GM12878 (cell line): ENCODE measurements around the gene SLC43A3. TPM values are rescaled to one million over a fixed set of nuclear protein-coding genes. Genes with fewer than 3 reads are reported as not detected.
A peak's percentile ranks its signal among the peaks of the same experiment; 100 is the strongest.

Experiments
- ATAC-seq: fragments of 200-7000 bp; cut with Tn5 transposase; 3 replicates; pipeline ENCODE4 v1.9.1; 2020; ENCODE audit warnings: mild to moderate bottlenecking, moderate library complexity
- BruUV-seq: library from RNA; stranded (reverse); fragments of 400-500 nt; replicated peaks from 2 replicates; lab custom pipeline; 2021; lab: Mats Ljungman, UMichigan
- CTCF ChIA-PET: fragments of 300-600 bp; sonication (Branson Sonifier 250); formaldehyde crosslinking; extraction: SDS; loops from one replicate; lab custom pipeline; 2021; ENCODE audit warnings: inconsistent platforms; lab: Yijun Ruan, JAX
- POLR2A ChIA-PET: fragments of 350-600 bp; formaldehyde crosslinking; extraction: SDS; loops from one replicate; lab custom pipeline; 2021; ENCODE audit warnings: inconsistent platforms; lab: Charles Lee
- RAD21 ChIA-PET: fragments of 300-600 bp; sonication (Branson Sonifier 250); formaldehyde crosslinking; loops from one replicate; lab custom pipeline; 2023; ENCODE audit warnings: antibody characterized with exemption; ENCODE audit not compliant: unreplicated experiment; lab: Charles Lee
- SMC1A ChIA-PET: fragments of 300-600 bp; sonication (Branson Sonifier 250); formaldehyde crosslinking; loops from one replicate; lab custom pipeline; 2023; ENCODE audit not compliant: unreplicated experiment, uncharacterized antibody; lab: Charles Lee
- DNase-seq: peaks from one replicate; pipeline ENCODE4 v3.0.0-alpha.2; 2011; ENCODE audit warnings: low read depth, low spot score
- FAIRE-seq: peaks from 3 replicates; lab custom pipeline; 2011; peaks lifted over from hg19 to GRCh38; lab: Jason Lieb, UNC
- H2AFZ ChIP-seq: 2 replicates; pipeline ENCODE4 v1.6.0; 2011; ENCODE audit warnings: low read depth, low read length, control low read depth; ENCODE audit not compliant: control insufficient read depth
- H3K27ac ChIP-seq: 2 replicates; pipeline ENCODE4 v1.5.1; 2011; ENCODE audit warnings: control low read depth; ENCODE audit not compliant: control insufficient read depth, insufficient read depth
- H3K27me3 ChIP-seq, 2 experiments: replicated peaks in 1 of 2; 2 replicates each; pipeline versions ENCODE4 v1.6.0 to v1.6.1; 2011; ENCODE audit warnings: low read length in 1 of 2; ENCODE audit not compliant: control insufficient read depth in 2 of 2, insufficient read depth in 2 of 2
- H3K36me3 ChIP-seq, 2 experiments: 2 replicates each; pipeline ENCODE4 v1.5.1; 2011; ENCODE audit warnings: low read length in 1 of 2; ENCODE audit not compliant: control insufficient read depth in 2 of 2, insufficient read depth in 2 of 2
- H3K4me1 ChIP-seq: 2 replicates; pipeline ENCODE4 v1.6.1; 2011; ENCODE audit warnings: mild to moderate bottlenecking, low read length, moderate library complexity, mixed read lengths; ENCODE audit not compliant: control insufficient read depth, insufficient read depth
- H3K4me2 ChIP-seq: 2 replicates; pipeline ENCODE4 v1.6.0; 2011; ENCODE audit warnings: control low read depth; ENCODE audit not compliant: control insufficient read depth, insufficient read depth
- H3K4me3 ChIP-seq: fragments of 200-600 bp; sonication (generic); 2 replicates; pipeline ENCODE4 v1.5.1; 2016
- H3K79me2 ChIP-seq: 2 replicates; pipeline ENCODE4 v1.6.0; 2011; ENCODE audit warnings: low read length; ENCODE audit not compliant: control insufficient read depth, insufficient read depth
- H3K9ac ChIP-seq: 2 replicates; pipeline ENCODE4 v1.8.0; 2011; ENCODE audit warnings: low read length, control low read depth, mixed read lengths; ENCODE audit not compliant: control insufficient read depth, insufficient read depth
- H3K9me3 ChIP-seq: replicated peaks from 3 replicates; pipeline ENCODE4 v1.5.1; 2011; ENCODE audit warnings: mild to moderate bottlenecking, low read length; ENCODE audit not compliant: control insufficient read depth, insufficient read depth
- H4K20me1 ChIP-seq: 2 replicates; pipeline ENCODE4 v1.6.0; 2011; ENCODE audit not compliant: control insufficient read depth, insufficient read depth
- KAT2A ChIP-seq: conservative IDR thresholded peaks from 2 replicates; pipeline ENCODE4 v1.6.1; 2011; ENCODE audit warnings: low read depth, low read length; ENCODE audit not compliant: control insufficient read depth
- WGBS: methylation state at CpG from one replicate; pipeline ENCODE4 v1.1.6; 2016; ENCODE audit warnings: low lambda C conversion rate; ENCODE audit not compliant: insufficient replicate concordance, insufficient coverage; ENCODE audit errors: missing lambda C conversion rate; 5-methylcytosine and 5-hydroxymethylcytosine counted together
- in situ Hi-C: fragments of 300-500 bp; cut with MboI; formaldehyde crosslinking; loops from 9 replicates; pipeline ENCODE4 v1.14.3; 2018; ENCODE audit warnings: mixed read lengths
- intact Hi-C: fragments of 100-400 bp; cut with micrococcal nuclease; formaldehyde crosslinking; loops from one replicate; pipeline ENCODE4 v1.14.2; 2022; ENCODE audit not compliant: unreplicated experiment
- polyA plus RNA-seq, 11 experiments: library from polyadenylated mRNA; depleted of rRNA in 4 of 11; unstranded in 6 of 11; stranded (reverse) in 5 of 11; fragments of >200 nt; fragmentation: Nextera tagmentation in 4 of 11; fragmentation: Illumina TruSeq in 1 of 11; extraction: Ambion mirVana in 4 of 11; extraction: Trizol in 1 of 11; gene quantifications; 1 replicate in 1 of 11; 2 replicates in 10 of 11; pipeline versions ENCODE4 v1.2.1 to v1.2.3, GENCODE V29; 2011 to 2016; ENCODE audit warnings: inconsistent platforms in 2 of 11, missing spikeins in 2 of 11, low read depth in 1 of 11
- total RNA-seq, 4 experiments: library from RNA; depleted of rRNA in 3 of 4; stranded (reverse); fragments of >200 nt in 3 of 4; fragmentation: Illumina TruSeq in 1 of 4; extraction: Trizol in 1 of 4; gene quantifications; 2 replicates each; pipeline versions ENCODE4 v1.2.1 to v1.2.3, GENCODE V29; 2013 to 2021
- TF ChIP-seq, protein P1 (sequence below): IDR thresholded peaks from 2 replicates; pipeline ENCODE4 v1.6.1; 2012; ENCODE audit warnings: mild to moderate bottlenecking, low read depth, low read length

SLC43A3 gene
- total and polyA plus RNA-seq, 10 of the 15 experiments (the other 5 are each of a cell fraction or from before 2014, with no cell fraction given) = 37.5 to 237 (median 132) TPM

DNA sequence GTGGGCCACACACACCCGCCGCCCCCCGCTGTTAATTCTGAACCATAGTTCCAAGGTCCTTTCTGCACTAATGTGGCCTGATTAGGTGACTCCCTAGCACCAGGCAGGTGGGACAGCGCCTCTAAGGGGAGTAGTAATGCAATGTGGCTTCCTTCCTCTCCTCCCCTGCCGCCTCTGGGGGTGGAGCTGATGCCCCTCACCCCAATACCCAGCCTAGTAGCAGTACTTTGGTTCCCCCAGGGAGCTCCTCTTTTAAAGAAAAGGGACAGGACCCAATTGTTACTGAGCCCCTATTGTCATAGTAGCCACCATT is 47.8 kb upstream of the SLC43A3 start:
- Histone ChIP-seq H3K27ac (no peak overlapping the region), H3K9me3 (no peaks in the 10 kb centered on the region), H4K20me1 (no peaks in the 10 kb centered on the region), H2AFZ (no peak overlapping the region), H3K4me2 (peak overlapping the region; percentile 66), H3K79me2 (no peaks in the 10 kb centered on the region), H3K27me3 (no peaks in the 10 kb centered on the region)
- intact Hi-C loops (loop anchor here (5.0 kb wide), 1 partner anchor 47 kb away; the partner anchor contains the start of gene SLC43A3), in situ Hi-C loops (loop anchor here (25.0 kb wide), 1 partner anchor 637 kb away; no protein-coding TSS in a partner anchor)
- ChIA-PET RAD21 (interaction anchor here (0.8 to 3.5 kb wide), 5 partner anchors 14 to 129 kb away, joined by 3 to 11 read pairs (median 7); partner anchors contain the start of gene RTN4RL2), SMC1A (interaction anchor here (0.8 to 1.8 kb wide), 6 partner anchors 9 to 48 kb away, joined by 3 to 11 read pairs (median 4); no protein-coding TSS in a partner anchor)
- no TSS peak for BruUV-seq
- 80% methylated on average over 5 of the region's 5 CpGs for WGBS
- TF ChIP-seq, protein P1, sequence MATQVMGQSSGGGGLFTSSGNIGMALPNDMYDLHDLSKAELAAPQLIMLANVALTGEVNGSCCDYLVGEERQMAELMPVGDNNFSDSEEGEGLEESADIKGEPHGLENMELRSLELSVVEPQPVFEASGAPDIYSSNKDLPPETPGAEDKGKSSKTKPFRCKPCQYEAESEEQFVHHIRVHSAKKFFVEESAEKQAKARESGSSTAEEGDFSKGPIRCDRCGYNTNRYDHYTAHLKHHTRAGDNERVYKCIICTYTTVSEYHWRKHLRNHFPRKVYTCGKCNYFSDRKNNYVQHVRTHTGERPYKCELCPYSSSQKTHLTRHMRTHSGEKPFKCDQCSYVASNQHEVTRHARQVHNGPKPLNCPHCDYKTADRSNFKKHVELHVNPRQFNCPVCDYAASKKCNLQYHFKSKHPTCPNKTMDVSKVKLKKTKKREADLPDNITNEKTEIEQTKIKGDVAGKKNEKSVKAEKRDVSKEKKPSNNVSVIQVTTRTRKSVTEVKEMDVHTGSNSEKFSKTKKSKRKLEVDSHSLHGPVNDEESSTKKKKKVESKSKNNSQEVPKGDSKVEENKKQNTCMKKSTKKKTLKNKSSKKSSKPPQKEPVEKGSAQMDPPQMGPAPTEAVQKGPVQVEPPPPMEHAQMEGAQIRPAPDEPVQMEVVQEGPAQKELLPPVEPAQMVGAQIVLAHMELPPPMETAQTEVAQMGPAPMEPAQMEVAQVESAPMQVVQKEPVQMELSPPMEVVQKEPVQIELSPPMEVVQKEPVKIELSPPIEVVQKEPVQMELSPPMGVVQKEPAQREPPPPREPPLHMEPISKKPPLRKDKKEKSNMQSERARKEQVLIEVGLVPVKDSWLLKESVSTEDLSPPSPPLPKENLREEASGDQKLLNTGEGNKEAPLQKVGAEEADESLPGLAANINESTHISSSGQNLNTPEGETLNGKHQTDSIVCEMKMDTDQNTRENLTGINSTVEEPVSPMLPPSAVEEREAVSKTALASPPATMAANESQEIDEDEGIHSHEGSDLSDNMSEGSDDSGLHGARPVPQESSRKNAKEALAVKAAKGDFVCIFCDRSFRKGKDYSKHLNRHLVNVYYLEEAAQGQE = peak; percentile 71
- TF ChIP-seq KAT2A = no peak
- TF ChIP-seq, all 136 proteins: peak for 1
- Histone ChIP-seq H3K4me3 (no peak overlapping the region), H3K36me3 (no peaks in the 10 kb centered on the region), H3K9ac (no peak overlapping the region), H3K4me1 (peaks cover 24% of the 10 kb centered on the region)
- no peak for DNase-seq
- ATAC-seq = peak; percentile 12; the same call in 2 of the 3 replicates
- ChIA-PET POLR2A (interaction anchor here (0.6 to 0.8 kb wide), 2 partner anchors 42 to 50 kb away, joined by 3 to 7 read pairs; no protein-coding TSS in a partner anchor), CTCF (interaction anchor here (0.8 to 7.2 kb wide), 10 partner anchors 9 to 128 kb away, joined by 3 to 101 read pairs (median 6); partner anchors contain the start of genes RTN4RL2 and UBE2L6)
- no peak for FAIRE-seq
